ENCODE data around the gene PBRM1. TPM values are rescaled to one million over a fixed set of nuclear protein-coding genes. Genes with fewer than 3 reads are reported as not detected.

PBRM1 gene
- total and polyA plus RNA-seq, 11 donors: 8.5 to 61.7 (median 44.4) TPM

DNA sequence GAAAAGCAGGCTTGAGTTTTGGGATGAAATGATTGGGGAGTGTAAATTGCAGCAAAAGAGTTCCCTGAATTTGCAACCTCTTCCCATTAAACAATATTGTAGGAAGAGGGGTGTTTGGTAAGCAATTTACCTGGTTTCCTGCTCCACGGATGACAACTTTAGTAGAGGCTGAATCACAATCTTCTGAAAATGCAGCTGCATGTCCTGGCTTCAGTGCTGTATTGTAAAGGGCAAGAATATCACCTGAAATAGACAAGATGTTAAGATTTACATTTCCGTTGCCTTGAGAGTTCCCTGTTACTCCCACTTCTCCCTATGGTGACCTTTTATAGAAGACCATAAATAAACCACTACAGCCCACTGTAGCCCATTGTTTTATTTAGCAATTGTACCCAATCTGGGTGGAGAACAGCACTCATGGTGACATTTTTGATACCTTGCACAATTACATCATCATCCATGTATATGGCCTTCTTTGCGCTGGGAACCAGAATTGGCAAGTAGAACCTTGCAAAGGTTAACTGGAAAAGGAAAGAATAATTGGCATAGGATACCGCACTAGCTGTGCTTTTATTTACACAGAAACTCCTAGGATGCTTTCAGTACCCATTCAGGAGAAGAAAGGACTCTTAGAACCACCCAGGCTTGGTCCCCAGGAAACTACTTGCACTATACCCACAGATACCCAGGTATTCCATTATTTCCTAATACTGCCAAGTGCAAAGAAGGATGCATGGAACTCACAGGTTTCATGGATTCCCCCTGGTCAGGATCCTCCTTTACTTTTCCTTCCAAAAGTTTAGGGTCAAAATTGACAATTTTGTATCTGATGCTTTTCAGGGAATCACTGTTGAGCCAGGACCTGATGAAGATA is 10.3 kb upstream of the PBRM1 start:
- H3K27ac ChIP-seq: no peak overlapping the region
- TF ChIP-seq CTCF (IDR thresholded peaks at IDR 0.05) (no peak), POLR2A (IDR thresholded peaks at IDR 0.05) (no peak)
- no peak for ATAC-seq
- intact Hi-C loops (cut with DNase I): no loop called here
- H3K27me3 ChIP-seq: no peaks in the 10 kb centered on the region
- H3K4me3 ChIP-seq: no peak overlapping the region
- no peaks in the 10 kb centered on the region for H3K4me1 ChIP-seq
- 83 to 92% (median 88%) methylated on average over 4 of the region's 4 CpGs for WGBS, 4 donors
- no peaks in the 10 kb centered on the region for H3K9me3 ChIP-seq
- no peak for DNase-seq
- H3K36me3 ChIP-seq: peaks cover 0 to 93% (median 88%) of the 10 kb centered on the region in 9 donors

DNA sequence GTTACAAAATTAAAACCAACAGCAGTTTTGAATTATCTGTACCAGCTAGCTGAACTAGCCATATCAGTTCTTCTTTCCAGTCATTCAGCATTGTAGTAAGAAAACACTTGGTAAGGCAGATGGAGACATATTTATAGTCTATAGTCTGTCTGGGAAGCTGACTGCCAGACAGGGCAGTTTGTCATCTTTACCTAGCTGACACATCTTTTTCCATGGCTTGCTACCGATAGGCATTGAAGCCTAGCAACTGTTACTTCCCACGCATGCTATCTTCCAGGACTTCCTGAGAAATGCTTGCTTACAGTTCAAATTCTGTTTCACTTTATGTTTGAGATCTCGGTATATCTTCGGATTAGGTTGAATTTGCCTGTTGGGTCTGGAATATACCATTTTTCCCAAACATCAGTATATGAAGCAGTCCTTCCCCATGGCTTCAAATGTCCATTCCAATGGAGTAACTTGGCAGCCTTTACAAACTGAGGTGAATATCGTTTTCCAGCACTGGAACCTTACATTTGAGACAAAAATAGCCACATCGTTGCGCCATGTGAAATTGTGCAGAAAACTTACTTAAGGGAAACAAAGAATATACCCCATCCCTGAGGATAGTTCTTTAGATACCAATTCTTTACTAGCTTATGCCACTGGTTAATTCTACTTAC is 8.9 kb upstream of the PBRM1 start:
- H3K9me3 ChIP-seq: no peaks in the 10 kb centered on the region
- no peaks in the 10 kb centered on the region for H3K27me3 ChIP-seq
- DNase-seq: no peak
- WGBS, 4 donors: 69 to 85% (median 76%) methylated on average over 7 of the region's 7 CpGs
- no peak overlapping the region for H3K27ac ChIP-seq
- TF ChIP-seq CTCF (IDR thresholded peaks at IDR 0.05) (no peak), POLR2A (IDR thresholded peaks at IDR 0.05) (no peak)
- H3K4me1 ChIP-seq: no peaks in the 10 kb centered on the region
- intact Hi-C loops (cut with DNase I): no loop called here
- ATAC-seq: no peak
- H3K4me3 ChIP-seq: no peak overlapping the region
- peaks cover 2 to 100% (median 96%) of the 10 kb centered on the region in 9 donors for H3K36me3 ChIP-seq

- H3K36me3 ChIP-seq: peaks cover 5 to 100% (median 100%) of the 10 kb centered on the region in 9 donors
- no peaks in the 10 kb centered on the region for H3K9me3 ChIP-seq
- DNase-seq (no peak), ATAC-seq (no peak)
- H3K4me3 ChIP-seq: no peak overlapping the region
- intact Hi-C loops (cut with DNase I): no loop called here
- no peak overlapping the region for H3K27ac ChIP-seq
- no peak for TF ChIP-seq CTCF (IDR thresholded peaks at IDR 0.05)
- TF ChIP-seq POLR2A (IDR thresholded peaks at IDR 0.05): no peak
- H3K4me1 ChIP-seq: peaks cover 0 to 2% (median 0%) of the 10 kb centered on the region in 12 donors
- no peaks in the 10 kb centered on the region for H3K27me3 ChIP-seq
Observed at GRCh38 chr3:52693071-52693470, 7.4 kb upstream of the PBRM1 start.

- Histone ChIP-seq H3K36me3 (peaks cover 5 to 89% (median 86%) of the 10 kb centered on the region in 9 donors), H3K27ac (no peak overlapping the region), H3K4me1 (peaks cover 0 to 24% (median 10%) of the 10 kb centered on the region in 12 donors), H3K9me3 (no peaks in the 10 kb centered on the region), H3K4me3 (no peak overlapping the region), H3K27me3 (no peaks in the 10 kb centered on the region)
- intact Hi-C loops (cut with DNase I): no loop called here
- ATAC-seq (no peak), DNase-seq (no peak)
- TF ChIP-seq CTCF (IDR thresholded peaks at IDR 0.05) (no peak), POLR2A (IDR thresholded peaks at IDR 0.05) (no peak)
- WGBS, 4 donors: 89 to 96% (median 93%) methylated on average over 2 of the region's 2 CpGs
Observed at GRCh38 chr3:52690560-52690959, 4.8 kb upstream of the PBRM1 start.

Measured in heart left ventricle (tissue), 16 donors.